ENCODE results near the gene DRGX.

The DRGX gene

DNA sequence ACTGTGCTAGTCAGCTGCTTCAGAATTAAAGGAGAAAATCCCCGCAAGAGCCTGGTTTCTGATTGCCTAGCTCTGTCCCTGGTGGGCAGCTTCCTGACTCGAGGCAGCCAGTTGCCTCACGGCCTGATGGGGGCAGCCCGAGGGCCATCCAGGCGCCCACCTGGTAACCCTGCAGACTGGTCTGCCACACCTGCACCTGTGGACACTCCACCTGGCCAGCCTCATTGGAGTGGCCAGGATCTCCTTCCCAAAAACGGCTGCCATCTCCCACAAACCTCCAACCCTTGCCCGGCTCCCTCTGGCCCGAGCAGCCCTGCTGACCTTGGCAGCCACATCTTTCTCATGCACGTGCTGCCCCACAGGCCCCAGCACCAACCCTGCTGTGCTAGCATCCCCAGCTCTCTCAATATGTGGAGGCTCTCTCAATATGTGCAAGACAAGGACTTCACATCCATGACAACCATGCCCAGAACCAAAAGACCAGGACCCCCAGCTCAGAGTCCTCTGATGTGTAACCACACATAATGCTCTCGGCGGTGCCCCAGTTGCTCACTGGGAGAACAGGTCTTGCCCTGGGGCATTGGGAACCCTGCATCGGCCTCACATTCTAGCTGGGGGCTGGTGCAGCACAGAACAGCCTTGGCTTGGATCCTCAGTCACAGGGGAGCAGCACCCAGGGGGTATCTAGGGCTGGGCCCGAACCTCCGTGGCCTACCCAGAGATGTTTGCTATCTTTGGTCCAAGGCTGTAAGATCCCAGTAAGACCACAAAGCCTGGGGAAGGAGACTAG, 14.6 kb downstream of the DRGX start:
- DNase-seq (ENCODE audit: low read depth) = no peak

GRCh38 chr10:49379596-49380410, 16.1 kb downstream of the DRGX start:
- no peak for DNase-seq (ENCODE audit: low read depth)

- no peak for DNase-seq (ENCODE audit: low read depth)
Measured at GRCh38 chr10:49377256-49377655, 18.6 kb downstream of the DRGX start.

- DNase-seq (ENCODE audit: low read depth) = no peak
Measured at GRCh38 chr10:49375611-49376010, 20.3 kb downstream of the DRGX start.

DNA sequence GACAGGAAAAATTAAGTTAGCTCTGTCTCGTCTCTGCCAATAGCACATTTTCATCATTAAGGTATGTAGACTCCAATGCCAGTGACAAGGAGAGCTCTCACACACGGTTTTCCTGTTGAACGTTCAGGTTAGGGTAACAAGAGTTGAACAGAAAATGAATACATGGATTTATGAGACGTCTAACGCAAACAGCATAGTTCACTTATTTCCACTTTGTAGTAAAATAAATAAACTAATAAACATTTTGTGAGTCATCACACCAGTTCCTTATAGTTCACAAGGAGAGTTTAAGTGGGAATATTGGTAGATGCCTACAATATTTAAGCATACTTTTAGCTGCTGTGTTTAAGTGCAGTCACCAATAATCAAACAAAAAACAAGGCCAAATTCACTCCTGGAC, 21.1 kb downstream of the DRGX start:
- no peak for DNase-seq (ENCODE audit: low read depth)

DNA sequence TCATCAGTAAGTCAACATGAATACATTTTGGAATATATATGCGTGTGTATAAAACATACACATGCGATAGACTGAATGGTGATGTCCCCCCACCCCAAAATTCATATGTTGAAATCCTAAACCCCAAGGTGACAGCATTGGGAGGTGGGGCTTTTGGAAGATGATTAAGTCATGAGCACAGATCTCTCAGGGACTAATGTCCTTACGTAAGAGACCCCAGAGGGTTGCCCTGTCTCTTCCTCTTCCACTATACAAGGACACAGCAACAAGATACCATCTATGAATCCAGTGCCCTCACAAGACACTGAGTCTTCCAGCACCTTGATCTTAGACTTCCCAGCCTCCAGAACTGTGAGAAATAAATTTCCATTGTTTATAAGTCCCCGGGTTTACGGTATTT, 22.5 kb downstream of the DRGX start:
- DNase-seq (ENCODE audit: low read depth) = no peak

- DNase-seq (ENCODE audit: low read depth) = no peak
Measured at GRCh38 chr10:49371967-49372366, 23.9 kb downstream of the DRGX start.

DNA sequence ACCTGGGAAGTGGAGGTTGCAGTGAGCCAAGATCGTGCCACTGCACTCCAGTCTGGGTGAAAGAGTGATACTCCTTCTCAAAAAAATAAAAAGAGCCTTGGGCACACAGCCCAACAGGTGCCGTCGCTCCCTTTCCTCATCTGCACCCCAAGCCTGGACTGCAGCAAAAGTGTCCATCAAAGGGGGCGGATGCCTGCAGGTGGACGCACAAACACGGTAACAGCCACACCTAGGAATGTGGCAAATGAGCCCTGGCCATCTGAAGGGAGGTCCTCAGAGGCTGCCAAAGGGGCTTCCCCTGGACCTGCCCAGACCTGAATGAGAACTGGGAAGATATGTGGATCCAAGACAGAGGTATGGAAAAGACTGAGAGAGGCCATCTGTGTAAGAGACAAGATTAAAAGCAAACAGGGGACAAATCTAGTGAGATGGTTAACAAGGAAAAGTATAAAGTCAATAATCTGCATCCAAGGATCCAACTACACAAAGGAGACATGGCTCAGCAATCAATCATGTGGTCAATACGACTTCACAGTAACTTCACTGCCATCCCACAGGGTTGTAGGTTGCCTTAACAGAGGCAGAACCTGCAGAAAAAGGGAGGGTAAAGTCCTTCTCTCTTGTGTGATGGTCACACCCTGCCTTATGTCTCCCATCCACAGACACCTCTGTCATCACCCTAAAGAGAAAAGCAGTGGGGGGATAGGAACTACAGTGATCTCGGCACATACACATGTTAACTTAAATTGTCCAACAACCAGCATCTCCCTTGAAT, 25.4 kb downstream of the DRGX start:
- DNase-seq (ENCODE audit: low read depth) = no peak

DNA sequence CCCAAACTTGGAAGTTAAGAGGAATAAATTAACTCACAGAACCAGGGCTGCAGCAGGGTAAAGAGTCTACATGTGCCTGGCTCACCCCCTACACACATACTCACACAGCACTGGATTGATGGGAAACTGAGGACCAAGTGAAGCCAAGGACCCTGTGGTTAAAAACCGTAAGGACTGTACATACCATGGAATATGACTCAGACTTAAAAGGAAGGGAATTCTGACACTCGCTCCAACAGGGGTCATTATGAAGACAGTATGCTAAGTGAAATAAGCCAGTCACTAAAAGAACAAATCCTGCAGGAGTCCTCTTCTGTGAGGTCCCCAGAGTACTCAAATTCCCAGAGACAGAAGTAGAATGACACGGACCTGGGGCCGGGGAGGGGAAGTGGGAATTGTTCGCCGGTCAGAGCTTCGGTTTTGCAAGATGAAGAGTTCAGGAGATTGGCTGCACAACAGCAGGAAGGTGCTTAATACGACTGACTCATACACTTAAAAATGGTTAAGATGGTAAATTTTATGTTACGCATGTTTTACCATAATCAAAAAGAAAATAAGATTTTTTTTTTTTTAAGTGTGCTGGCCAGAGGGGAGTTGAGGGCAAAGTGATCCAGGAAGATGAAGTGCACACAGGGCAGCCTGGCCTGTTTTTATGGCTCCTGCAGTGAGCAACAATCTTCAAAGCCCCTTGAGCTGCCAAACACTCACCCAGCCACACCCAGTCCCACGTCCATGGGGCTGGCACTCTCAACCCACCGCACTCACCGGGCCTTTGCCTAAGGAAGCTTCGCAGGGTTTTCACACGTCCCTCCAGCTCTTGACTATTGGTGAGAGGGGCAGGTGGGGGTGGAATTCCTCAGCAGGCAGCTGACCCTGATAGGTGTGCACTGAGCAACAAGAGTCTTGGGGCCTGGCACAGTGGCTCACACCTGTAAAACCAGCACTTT, 26.4 kb downstream of the DRGX start:
- DNase-seq (ENCODE audit: low read depth) = no peak

- DNase-seq (ENCODE audit: low read depth) = no peak
Measured at GRCh38 chr10:49368256-49368655, 27.6 kb downstream of the DRGX start.

GRCh38 chr10:49367600-49367999, 28.3 kb downstream of the DRGX start:
- no peak for DNase-seq (ENCODE audit: low read depth)

DNA sequence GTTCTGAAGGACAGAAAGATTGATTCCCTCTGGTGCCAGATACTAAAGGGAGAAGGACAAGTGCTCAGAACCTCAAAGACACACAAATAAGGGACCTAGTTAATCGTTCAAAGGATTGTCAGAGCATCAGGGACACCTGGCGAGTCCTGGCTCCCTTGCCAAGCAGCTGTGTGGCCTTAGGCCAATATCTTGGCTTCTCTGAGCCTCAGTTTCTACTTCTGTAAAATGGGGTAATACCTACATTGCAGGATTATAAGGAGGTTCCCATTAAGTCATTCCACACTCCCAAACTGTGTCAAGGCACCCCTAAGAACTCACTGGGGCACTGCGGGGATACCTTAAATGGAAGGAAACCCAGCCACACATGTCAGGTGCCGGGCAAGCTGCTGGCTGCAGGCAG, 29.4 kb downstream of the DRGX start:
- DNase-seq (ENCODE audit: low read depth) = no peak

DNA sequence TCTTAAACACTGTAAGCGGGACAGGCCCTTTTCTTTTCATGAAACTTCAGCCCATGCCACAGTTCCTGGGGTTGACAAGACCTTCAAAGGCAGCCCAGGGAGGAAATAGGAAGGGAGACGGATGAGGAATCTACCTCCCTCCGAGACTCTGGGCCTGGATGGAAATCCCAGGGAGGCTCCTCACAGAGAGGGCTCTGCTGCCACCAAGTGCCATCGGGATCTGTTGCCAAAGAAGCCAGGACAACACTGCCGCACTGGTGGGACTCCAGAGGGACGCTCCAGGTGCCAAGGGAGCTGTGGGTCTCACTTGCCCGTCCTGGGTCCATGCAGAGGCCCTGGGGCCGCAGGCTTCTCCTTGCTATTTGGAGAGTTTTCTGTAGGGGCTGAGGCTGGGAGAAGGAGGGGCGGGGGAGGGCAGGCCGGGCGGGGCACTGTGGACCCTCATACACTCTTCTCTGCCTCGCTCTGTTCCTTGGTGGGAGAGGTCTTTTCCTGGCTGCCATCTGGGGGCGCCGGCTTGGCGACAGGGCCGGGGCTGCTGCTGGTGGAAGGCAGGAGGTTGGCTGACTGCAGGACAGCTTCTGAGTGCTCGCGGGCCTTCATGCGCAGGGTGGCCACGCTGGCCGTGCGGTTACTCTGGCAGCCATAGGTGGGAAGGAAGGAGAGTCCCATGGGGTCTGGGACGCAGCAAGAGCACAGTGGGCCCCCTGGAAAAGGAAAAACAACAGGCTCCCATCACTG, 30.0 kb downstream of the DRGX start:
- no peak for DNase-seq (ENCODE audit: low read depth)

DNA sequence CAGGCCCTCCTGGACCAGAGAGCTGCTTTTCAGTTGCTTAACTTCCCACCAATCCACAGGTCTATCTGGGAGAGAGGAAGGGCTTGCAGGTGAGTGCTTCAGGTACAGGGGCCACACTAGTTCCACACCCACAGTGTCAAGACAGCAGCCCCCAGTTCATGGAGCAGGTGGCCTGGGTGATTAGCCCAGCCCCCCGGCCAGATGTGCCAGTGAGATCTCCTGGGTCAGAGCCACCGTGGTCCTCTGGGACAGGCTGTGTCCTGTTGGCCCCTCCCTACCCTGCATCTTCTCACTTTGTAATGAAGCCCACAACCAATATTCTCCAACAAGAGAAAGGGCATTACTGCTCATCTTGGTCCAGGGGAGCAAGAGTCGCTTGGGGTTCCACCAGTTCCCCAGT, 30.6 kb downstream of the DRGX start:
- DNase-seq (ENCODE audit: low read depth) = no peak

GRCh38 chr10:49364747-49365146, 31.1 kb downstream of the DRGX start:
- no peak for DNase-seq (ENCODE audit: low read depth)

GRCh38 chr10:49364051-49364450, 31.8 kb downstream of the DRGX start:
- no peak for DNase-seq (ENCODE audit: low read depth)

DNA sequence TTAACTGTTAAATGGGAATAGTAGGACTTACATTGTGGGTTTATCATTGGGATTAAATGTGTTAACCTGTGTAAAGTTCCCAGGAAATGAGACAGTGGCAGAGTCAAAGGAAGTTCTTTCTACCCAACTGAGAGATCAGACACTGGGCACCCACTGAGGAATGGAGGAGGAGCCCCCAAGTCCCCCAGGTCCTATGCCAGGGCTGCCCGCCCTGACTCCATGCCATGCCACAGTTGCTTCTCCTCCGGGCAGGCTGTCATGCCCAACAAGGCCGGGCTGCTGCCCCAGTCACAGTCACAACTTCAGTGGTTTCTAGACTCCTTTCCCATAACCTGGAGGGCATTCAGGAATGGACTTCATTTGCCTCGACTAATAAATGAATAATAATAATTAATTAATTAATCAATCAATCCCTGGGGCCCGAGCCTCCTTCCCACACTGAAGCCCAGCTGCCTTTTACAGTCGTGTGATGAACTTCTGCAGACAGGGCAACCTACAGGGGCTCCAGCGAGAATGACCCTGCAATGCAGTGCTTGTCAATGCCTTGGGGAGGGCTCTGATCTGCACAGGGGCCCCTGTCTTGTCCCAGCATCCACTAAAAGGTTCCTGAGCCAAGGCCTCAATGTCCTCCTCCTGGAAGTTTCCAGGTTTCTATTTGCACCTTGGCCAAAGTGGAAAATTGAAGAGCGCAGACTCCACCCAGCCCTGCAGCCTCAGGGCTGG, 32.4 kb downstream of the DRGX start:
- DNase-seq (ENCODE audit: low read depth) = no peak

GRCh38 chr10:49362596-49363260, 33.2 kb downstream of the DRGX start:
- DNase-seq (ENCODE audit: low read depth) = no peak

GRCh38 chr10:49361735-49362568, 33.9 kb downstream of the DRGX start:
- DNase-seq (ENCODE audit: low read depth) = no peak
